CD4-positive, CD25-positive, alpha-beta regulatory T cell (primary cell): ENCODE results near the gene NCK2. TPM values are rescaled to one million over a fixed set of nuclear protein-coding genes. Genes with fewer than 3 reads are reported as not detected.

Source experiments
- ATAC-seq, 2 donors: fragments of 150-1000 bp; cut with Tn5 transposase; one replicate each; pipeline ENCODE4 v1.10.0; 2021; ENCODE audit warnings: low read depth in 2 of 2, moderate number of reproducible peaks in 2 of 2, moderate library complexity in 1 of 2
- DNase-seq, 3 donors: peaks; one replicate each; pipeline versions ENCODE4 v3.0.0 to v3.0.0-alpha.2; 2012 to 2022; ENCODE audit warnings: mixed read lengths in 1 of 3
- H3K27ac ChIP-seq: one replicate; pipeline ENCODE4 v1.7.0; 2013; ENCODE audit warnings: mild to moderate bottlenecking, low read length; ENCODE audit not compliant: insufficient read depth, poor library complexity, severe bottlenecking
- H3K27me3 ChIP-seq: one replicate; pipeline ENCODE4 v1.7.0; 2013; ENCODE audit warnings: low read length; ENCODE audit not compliant: control insufficient read depth, insufficient read depth
- H3K36me3 ChIP-seq: one replicate; pipeline ENCODE4 v1.7.0; 2013; ENCODE audit warnings: mild to moderate bottlenecking, low read length, moderate library complexity; ENCODE audit not compliant: control insufficient read depth, insufficient read depth
- H3K4me1 ChIP-seq: 2 replicates; pipeline ENCODE4 v1.7.0; 2013; ENCODE audit warnings: mild to moderate bottlenecking, low read length; ENCODE audit not compliant: insufficient read depth, control insufficient read depth, poor library complexity, severe bottlenecking
- H3K4me3 ChIP-seq: one replicate; pipeline ENCODE4 v1.7.0; 2013; ENCODE audit warnings: low read depth, mild to moderate bottlenecking, low read length, moderate library complexity
- H3K9me3 ChIP-seq, 2 experiments: 1 replicate in 1 of 2; 2 replicates in 1 of 2; pipeline ENCODE4 v1.7.0; 2013; ENCODE audit warnings: low read length in 2 of 2, mild to moderate bottlenecking in 1 of 2, moderate library complexity in 1 of 2; ENCODE audit not compliant: control insufficient read depth in 2 of 2
- H3K27ac Mint-ChIP-seq, 3 donors: one replicate each; pipeline ENCODE4 v1.8.0; 2020 to 2022; ENCODE audit warnings: mild to moderate bottlenecking in 3 of 3, mixed read lengths in 3 of 3, moderate library complexity in 2 of 3
- H3K27me3 Mint-ChIP-seq: one replicate; pipeline ENCODE4 v1.8.0; 2022; ENCODE audit warnings: mild to moderate bottlenecking, mixed read lengths
- H3K36me3 Mint-ChIP-seq: one replicate; pipeline ENCODE4 v1.8.0; 2020; ENCODE audit warnings: mixed read lengths
- H3K4me1 Mint-ChIP-seq, 4 donors: one replicate each; pipeline ENCODE4 v1.8.0; 2020 to 2022; ENCODE audit warnings: mixed read lengths in 4 of 4, mild to moderate bottlenecking in 1 of 4
- H3K4me3 Mint-ChIP-seq, 4 donors: one replicate each; pipeline ENCODE4 v1.8.0; 2020 to 2022; ENCODE audit warnings: mild to moderate bottlenecking in 4 of 4, mixed read lengths in 4 of 4, moderate library complexity in 3 of 4
- H3K9me3 Mint-ChIP-seq, 7 donors: one replicate each; pipeline ENCODE4 v1.8.0; 2020 to 2022; ENCODE audit warnings: mixed read lengths in 7 of 7, mild to moderate bottlenecking in 3 of 7, moderate library complexity in 2 of 7
- polyA plus RNA-seq, 4 donors: library from polyadenylated mRNA; unstranded; fragments of 300-500 nt; fragmentation: Illumina TruSeq; gene quantifications; one replicate each; pipeline ENCODE4 v1.2.3, GENCODE V29; 2021
- total RNA-seq: library from RNA; stranded (reverse); gene quantifications from one replicate; pipeline ENCODE4 v1.2.3, GENCODE V29; 2022

NCK2 gene
- total and polyA plus RNA-seq, 5 donors from 2014 or later, result 44.8 to 167 (median 60.5) TPM

DNA sequence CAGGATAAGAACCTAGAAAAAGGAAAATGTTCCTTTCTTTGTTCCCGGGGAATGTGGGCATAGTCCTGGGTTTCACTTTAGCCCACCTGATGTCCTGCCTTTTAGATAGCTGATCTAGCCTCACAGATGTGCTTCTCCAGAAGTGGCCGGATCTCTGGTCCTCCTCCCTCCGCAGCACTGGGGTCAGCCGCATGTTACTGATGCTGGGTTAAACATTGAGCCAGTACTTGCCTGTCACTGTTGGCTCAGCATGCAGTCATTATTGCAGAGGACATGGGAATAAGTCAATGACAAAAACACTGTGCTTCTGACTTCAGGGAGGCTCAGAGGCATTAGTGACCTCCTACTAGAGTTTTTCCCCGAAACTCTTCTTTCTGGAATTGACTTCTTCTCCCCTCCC lies 27.6 kb downstream of the NCK2 start:
- H3K36me3 ChIP-seq, result peaks cover 30% of the 10 kb centered on the region
- no peaks in the 10 kb centered on the region for H3K27me3 ChIP-seq
- peak overlapping the region; percentile 85 for H3K27ac ChIP-seq
- Mint-ChIP-seq H3K4me3 (peak overlapping the region; percentile 50 to 82 (median 75)), H3K27me3 (no peaks in the 10 kb centered on the region), H3K9me3 (peaks cover 0 to 3% (median 0%) of the 10 kb centered on the region in 7 donors), H3K36me3 (peaks cover 34% of the 10 kb centered on the region), H3K27ac (peak overlapping the region; percentile 93 to 99 (median 93)), H3K4me1 (peaks cover 29 to 100% (median 82%) of the 10 kb centered on the region in 4 donors)
- peak overlapping the region; percentile 4 for H3K4me3 ChIP-seq
- DNase-seq (no peak), ATAC-seq (no peak)
- H3K4me1 ChIP-seq, result peaks cover 89% of the 10 kb centered on the region
- no peaks in the 10 kb centered on the region for H3K9me3 ChIP-seq

DNA sequence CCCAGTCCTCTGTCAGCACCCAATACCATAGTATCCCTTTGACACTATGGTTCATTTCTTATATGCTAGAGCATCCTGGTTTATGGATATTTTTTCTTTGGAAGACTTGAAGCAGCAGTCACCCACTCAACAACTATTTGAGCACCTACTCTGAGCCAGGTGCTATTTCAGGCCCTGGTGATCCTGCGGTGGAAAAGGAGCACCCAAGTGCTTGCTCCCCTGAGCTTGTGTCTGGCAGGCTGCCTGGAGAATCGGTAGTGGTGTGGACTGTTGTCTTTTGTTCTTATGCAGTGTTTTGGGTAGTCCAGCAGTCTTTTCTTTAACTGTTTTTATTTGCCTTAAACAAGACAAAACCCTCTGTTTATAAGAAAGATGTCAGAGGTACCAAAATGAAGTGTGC lies 28.9 kb downstream of the NCK2 start:
- no peak for DNase-seq
- H3K27me3 Mint-ChIP-seq, result no peaks in the 10 kb centered on the region
- Histone ChIP-seq H3K27ac (peak overlapping the region; percentile 85), H3K27me3 (no peaks in the 10 kb centered on the region), H3K9me3 (no peaks in the 10 kb centered on the region), H3K4me1 (peaks cover 96% of the 10 kb centered on the region), H3K36me3 (peaks cover 22% of the 10 kb centered on the region), H3K4me3 (peak overlapping the region; percentile 9)
- peaks cover 22% of the 10 kb centered on the region for H3K36me3 Mint-ChIP-seq
- H3K4me3 Mint-ChIP-seq, result peak overlapping the region in 3 of 4 donors; percentile 71 to 87 (median 79)
- H3K27ac Mint-ChIP-seq, result peak overlapping the region; percentile 93 to 98 (median 93)
- peaks cover 28 to 100% (median 83%) of the 10 kb centered on the region in 4 donors for H3K4me1 Mint-ChIP-seq
- ATAC-seq, result no peak
- peaks cover 0 to 1% (median 0%) of the 10 kb centered on the region in 7 donors for H3K9me3 Mint-ChIP-seq

DNA sequence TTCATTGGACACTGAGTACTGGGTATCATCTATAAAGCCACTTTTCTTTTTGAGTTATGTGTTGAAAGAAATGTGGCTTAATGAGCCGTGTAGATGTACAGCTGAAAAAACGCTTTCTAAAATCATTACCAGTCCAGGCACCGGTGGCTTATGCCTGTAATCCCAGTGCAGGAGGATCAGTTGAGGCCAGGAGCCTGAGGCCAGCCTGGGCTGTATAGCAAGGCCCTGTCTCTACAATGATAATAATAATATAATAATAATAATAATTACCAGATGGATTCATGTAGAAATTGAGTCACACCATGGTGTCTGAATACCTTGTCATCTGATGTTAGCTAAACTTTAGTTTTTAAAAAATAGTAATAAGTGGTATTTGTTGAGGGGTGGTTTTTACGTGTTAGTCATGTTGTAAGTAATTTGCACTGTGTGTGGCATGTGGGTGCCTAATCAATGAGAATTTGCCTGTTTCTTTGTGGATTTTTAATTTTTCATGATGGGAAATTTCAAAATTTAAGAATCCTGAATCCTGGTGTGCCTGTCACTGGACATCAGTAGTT lies 30.1 kb downstream of the NCK2 start:
- DNase-seq (no peak), ATAC-seq (no peak)
- H3K4me1 ChIP-seq, result peaks cover 96% of the 10 kb centered on the region
- peak overlapping the region; percentile 85 for H3K27ac ChIP-seq
- H3K36me3 ChIP-seq, result peaks cover 19% of the 10 kb centered on the region
- H3K4me1 Mint-ChIP-seq, result peaks cover 20 to 98% (median 79%) of the 10 kb centered on the region in 4 donors
- H3K4me3 ChIP-seq, result peak overlapping the region; percentile 81
- H3K27me3 Mint-ChIP-seq, result no peaks in the 10 kb centered on the region
- H3K27ac Mint-ChIP-seq, result peak overlapping the region; percentile 93 to 98 (median 95)
- no peaks in the 10 kb centered on the region for H3K27me3 ChIP-seq
- no peaks in the 10 kb centered on the region for H3K9me3 ChIP-seq
- H3K9me3 Mint-ChIP-seq, result no peaks in the 10 kb centered on the region
- H3K36me3 Mint-ChIP-seq, result peaks cover 21% of the 10 kb centered on the region
- H3K4me3 Mint-ChIP-seq, result peak overlapping the region; percentile 84 to 88 (median 87)

DNA sequence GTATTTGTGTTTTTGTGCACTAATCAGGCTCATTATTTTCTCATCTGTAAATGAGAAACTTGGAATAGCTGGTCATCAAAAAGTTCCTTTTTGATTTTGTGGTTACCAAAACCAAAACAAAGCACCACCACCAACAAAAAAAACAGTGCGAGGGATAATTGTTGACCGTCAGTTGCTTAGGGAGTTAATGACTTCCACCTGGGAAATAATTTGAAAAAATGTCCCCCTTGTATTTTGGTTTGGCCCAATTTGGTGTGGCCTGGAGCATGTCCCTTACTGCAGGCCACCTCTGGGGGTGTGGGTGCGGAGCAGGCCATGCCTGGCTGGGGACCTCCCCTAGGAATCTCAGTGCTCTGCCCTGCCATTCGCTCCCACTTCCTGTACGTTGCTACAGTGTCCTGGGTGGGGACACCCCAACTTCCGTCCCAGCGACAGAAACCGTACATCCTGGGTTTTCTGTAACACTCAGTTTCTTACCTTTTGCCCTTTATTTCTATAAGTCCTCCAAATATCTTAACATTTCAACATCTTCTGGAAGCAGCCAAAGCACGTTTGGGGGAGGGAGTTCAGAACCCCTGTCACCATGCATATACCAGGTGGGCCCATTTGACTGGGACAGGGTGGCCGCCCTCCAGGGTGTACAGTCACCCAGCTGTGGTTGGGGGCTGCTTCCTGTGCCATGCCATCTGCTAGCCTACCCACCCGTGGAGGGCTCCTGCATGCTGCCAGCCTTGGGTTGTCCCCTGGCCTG lies 31.3 kb downstream of the NCK2 start:
- H3K4me3 Mint-ChIP-seq, result peak overlapping the region; percentile 84 to 88 (median 87)
- H3K9me3 Mint-ChIP-seq, result no peaks in the 10 kb centered on the region
- H3K36me3 ChIP-seq, result peaks cover 21% of the 10 kb centered on the region
- no peaks in the 10 kb centered on the region for H3K9me3 ChIP-seq
- H3K27ac Mint-ChIP-seq, result peak overlapping the region; percentile 93 to 95 (median 95)
- peak overlapping the region; percentile 81 for H3K4me3 ChIP-seq
- peaks cover 97% of the 10 kb centered on the region for H3K4me1 ChIP-seq
- H3K36me3 Mint-ChIP-seq, result peaks cover 28% of the 10 kb centered on the region
- H3K4me1 Mint-ChIP-seq, result peaks cover 16 to 97% (median 80%) of the 10 kb centered on the region in 4 donors
- H3K27me3 Mint-ChIP-seq, result no peaks in the 10 kb centered on the region
- ATAC-seq, result peak; percentile 59 to 60
- no peaks in the 10 kb centered on the region for H3K27me3 ChIP-seq
- peak overlapping the region; percentile 85 for H3K27ac ChIP-seq
- peak in 2 of 3 donors; percentile 33 to 77 for DNase-seq

DNA sequence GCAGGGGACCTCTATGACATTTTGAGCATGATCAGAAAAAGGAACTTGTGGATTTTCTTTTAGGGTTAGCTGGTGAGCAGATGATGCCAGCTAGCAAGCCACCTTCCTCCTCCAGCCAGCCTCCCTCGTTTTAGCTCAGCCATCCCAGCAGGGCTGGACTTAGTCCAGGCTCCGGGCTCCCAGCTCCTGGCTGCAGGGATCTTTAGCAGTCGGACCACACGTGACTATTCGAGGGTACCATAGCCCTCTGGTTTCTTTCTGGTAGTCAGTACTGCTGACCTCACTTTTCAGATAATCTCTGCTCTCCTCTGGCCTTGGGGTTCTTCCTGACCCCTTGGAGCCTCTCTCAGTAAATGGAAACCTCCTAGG lies 31.8 kb downstream of the NCK2 start:
- ATAC-seq (no peak), DNase-seq (no peak)
- peaks cover 29% of the 10 kb centered on the region for H3K36me3 Mint-ChIP-seq
- peaks cover 98% of the 10 kb centered on the region for H3K4me1 ChIP-seq
- peak overlapping the region; percentile 93 to 95 (median 95) for H3K27ac Mint-ChIP-seq
- H3K4me3 ChIP-seq, result peak overlapping the region; percentile 81
- peak overlapping the region; percentile 84 to 88 (median 87) for H3K4me3 Mint-ChIP-seq
- H3K9me3 ChIP-seq, result no peaks in the 10 kb centered on the region
- H3K27me3 Mint-ChIP-seq, result no peaks in the 10 kb centered on the region
- H3K27me3 ChIP-seq, result no peaks in the 10 kb centered on the region
- peaks cover 24% of the 10 kb centered on the region for H3K36me3 ChIP-seq
- H3K27ac ChIP-seq, result peak overlapping the region; percentile 85
- no peaks in the 10 kb centered on the region for H3K9me3 Mint-ChIP-seq
- peaks cover 21 to 97% (median 83%) of the 10 kb centered on the region in 4 donors for H3K4me1 Mint-ChIP-seq

DNA sequence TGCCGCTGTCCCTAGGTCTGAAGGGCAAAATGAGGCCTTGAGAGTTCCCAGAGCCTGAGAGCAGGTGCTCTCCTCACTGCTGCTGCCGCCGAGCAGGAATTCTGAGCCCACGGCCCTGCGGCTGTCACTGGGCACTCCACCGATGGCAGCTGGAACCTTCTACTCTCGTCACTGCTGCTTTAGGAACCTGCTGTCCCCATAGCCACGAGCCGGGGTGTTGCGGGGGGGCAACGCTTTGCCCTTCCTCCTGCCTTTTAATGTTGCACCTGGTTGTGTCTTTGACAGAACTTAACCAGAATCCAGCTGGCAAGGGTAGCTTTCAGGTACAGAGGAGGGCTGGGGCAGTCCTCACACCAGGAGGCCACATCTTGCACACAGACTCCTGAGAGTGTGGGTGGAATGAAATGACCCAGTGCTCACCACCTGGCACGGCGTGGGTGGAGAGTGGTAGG lies 32.3 kb downstream of the NCK2 start:
- Mint-ChIP-seq H3K4me3 (peak overlapping the region; percentile 84 to 88 (median 87)), H3K9me3 (no peaks in the 10 kb centered on the region), H3K27ac (peak overlapping the region; percentile 93 to 95 (median 95)), H3K36me3 (peaks cover 34% of the 10 kb centered on the region), H3K4me1 (peaks cover 23 to 97% (median 83%) of the 10 kb centered on the region in 4 donors), H3K27me3 (no peaks in the 10 kb centered on the region)
- Histone ChIP-seq H3K4me3 (peak overlapping the region; percentile 81), H3K27me3 (no peaks in the 10 kb centered on the region), H3K36me3 (peaks cover 22% of the 10 kb centered on the region), H3K9me3 (no peaks in the 10 kb centered on the region), H3K27ac (peak overlapping the region; percentile 85), H3K4me1 (peaks cover 98% of the 10 kb centered on the region)
- no peak for ATAC-seq
- DNase-seq, result peak in 1 of 3 donors; percentile 32

DNA sequence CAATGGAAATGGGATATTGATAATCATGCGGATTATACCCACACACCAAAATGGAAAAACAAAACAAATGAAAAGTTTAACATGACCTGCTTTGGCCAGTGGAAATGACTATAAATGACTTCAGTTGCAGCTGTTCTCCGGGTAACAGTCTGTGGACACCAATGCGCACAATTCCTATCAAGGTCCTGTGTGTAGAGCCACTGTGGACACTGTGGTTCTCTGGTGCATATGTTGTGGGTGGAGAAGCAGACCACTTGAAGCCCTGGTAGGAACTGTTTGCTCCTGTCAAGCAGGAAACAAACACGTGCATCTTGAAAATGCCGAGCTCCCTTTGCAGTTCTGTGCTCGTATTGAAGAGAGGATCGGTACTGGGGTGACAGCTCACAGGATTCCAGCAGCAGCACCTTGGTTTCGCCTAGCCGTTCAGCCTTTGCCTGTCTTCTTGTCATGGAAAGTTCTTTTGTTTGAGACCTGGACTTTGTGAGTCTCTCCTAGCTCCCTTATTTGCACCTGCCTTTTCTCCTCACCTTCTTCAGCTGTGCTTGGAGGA lies 32.9 kb downstream of the NCK2 start:
- peak overlapping the region; percentile 29 to 87 (median 86) for H3K4me3 Mint-ChIP-seq
- Histone ChIP-seq H3K27ac (peak overlapping the region; percentile 85), H3K4me1 (peaks cover 98% of the 10 kb centered on the region), H3K9me3 (no peaks in the 10 kb centered on the region), H3K27me3 (no peaks in the 10 kb centered on the region), H3K36me3 (peaks cover 17% of the 10 kb centered on the region), H3K4me3 (peak overlapping the region; percentile 81)
- peaks cover 35% of the 10 kb centered on the region for H3K36me3 Mint-ChIP-seq
- ATAC-seq (no peak), DNase-seq (peak in 1 of 3 donors; percentile 37)
- no peaks in the 10 kb centered on the region for H3K27me3 Mint-ChIP-seq
- H3K27ac Mint-ChIP-seq, result peak overlapping the region; percentile 93 to 95 (median 95)
- peaks cover 29 to 97% (median 84%) of the 10 kb centered on the region in 4 donors for H3K4me1 Mint-ChIP-seq
- no peaks in the 10 kb centered on the region for H3K9me3 Mint-ChIP-seq
